Measurements from ENCODE around the gene LHPP.

LHPP gene

DNA sequence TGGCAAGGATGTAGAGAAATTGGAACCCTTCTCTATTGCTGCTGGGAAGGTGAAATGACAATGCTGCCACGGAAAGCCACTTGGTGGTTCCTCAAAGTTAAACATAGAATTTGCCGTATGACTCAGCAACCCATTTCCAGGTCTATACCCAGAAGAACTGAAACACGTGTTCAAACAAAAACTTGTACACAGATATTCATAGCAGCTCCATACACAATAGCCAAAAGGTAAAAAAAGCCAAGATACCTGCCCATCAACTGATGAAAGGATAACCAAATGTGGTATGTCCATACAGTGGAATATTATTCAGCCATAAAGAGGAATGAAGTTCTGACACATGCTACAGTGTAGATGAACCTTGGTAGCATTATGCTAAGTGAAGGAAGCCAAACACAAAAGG lies 39.1 kb downstream of the LHPP start:
- no peak for ATAC-seq

DNA sequence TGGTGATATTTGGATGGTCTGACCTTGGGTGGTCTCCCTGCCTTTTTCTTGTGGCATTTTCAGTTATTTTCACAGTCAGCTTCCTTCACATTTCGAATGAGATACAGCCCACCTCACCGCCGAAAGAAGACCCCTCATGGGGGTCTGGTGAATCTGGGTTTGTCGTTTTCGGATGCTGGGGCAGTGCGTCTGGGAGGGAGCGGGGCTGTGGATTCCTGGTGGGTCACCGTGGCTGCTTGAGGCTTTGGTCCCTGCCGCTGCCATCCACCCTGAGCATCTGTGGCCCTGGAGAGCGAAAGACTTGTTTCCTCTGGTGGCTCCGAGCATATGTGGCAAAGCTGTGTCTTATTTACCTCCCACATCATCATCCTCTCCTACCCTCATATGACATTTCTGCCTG lies 43.1 kb downstream of the LHPP start:
- no peak for ATAC-seq

DNA sequence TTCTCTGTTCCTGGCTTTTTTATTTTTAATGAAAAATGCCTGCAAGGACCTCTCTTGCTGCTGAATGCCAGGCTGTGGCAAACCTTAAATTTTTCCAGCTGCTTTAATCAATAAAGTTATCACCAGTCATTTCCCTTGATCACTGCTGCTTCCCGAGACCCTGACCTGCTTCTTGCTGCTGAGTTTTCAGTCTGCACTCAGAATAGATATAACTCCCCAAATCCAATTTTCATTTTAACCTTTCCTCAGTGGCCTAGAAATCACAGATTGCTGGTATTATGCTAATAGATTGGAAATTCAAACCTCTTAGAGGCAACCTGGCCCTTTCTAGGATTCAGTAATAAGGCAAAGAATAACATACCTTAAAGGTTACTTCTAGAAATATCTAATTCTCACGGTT lies 43.7 kb downstream of the LHPP start:
- ATAC-seq = no peak

DNA sequence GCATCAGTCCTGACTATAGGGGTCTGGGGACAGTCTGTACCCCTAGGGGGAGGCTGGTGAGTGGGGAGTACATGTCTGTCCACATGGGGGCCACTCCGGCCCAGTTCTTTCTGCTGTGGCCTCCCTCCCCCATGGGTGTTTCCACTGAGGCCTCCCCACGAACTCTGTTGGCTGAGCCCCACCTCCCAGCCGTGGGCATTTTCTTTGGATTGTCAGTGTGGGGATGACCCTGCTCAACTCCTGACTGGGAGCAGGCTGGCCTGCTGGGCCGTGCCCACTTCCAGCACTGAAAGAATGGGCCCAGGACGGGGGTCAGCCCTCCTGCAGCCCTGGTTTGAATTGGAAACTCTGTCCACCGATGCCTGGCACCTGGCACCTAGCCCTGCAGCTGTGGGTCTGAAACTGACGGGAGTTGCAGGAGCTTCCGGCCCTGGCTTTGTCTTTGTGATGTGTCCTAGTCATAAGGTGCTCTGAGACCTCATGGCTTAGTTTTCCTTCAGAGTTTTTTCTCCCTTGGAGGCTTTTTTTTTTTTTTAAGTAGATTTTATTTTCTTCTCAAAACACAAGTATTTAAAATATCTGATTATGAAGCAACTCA lies 46.5 kb downstream of the LHPP start:
- no peak for ATAC-seq

DNA sequence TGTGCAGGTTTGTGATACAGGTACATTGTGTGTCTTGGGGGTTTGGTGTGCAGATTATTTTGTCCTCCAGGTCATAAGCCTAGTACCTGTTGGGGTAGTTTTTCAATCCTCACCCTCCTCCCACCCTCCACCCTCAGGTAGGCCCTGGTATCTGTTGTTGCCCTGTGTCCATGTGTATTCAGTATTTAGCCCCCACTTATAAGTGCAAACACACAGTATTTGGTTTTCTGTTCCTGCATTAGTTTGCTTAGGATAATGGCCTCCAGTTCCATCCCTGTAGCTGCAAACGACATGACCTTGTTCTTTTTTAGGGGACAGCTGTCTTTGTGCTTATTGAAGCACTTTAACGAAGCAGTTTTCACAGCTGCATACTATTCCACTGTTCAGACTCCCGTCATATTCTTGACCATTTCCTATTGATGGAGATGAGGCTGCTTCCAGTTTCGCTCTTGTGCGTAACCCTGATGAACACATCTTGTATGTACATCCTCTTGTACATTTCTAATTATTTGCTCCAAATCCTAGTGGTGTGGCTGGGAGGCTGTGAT lies 47.4 kb downstream of the LHPP start:
- no peak for ATAC-seq

DNA sequence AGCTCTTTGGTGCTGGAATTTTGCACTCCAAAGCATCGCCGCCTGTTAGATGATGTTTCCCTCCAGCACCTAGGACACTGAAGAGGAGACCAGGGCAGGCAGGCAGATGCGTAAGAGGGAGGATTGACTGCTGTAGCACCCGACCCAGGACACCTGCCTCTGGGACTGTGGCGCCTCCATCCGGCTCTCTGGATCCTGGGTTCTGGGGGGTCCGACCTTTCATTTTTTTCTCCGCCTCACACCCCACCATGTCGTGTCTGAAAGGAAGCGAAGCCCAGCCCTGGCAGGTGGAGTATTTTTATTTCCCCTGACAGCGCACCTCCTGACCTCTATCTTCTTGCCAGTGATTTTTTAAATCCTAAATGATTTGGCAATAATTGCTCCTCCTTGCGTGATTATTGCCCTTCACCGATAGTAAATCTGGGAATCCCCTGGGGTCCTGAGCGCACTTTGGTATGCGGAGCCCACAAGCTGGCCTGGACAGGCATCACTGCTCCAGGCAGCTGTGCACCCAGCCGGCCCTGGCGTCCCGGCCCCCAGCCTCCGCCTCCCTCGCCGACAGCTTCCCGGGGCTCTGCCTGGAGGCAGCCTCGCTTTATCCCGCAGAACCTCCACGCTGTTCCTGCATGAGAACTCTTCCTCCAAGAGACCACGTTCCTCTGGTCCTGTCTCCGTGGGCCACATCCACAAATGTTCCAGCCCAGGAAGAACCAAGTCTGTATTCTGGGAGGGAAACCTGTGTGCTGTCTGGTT lies 48.4 kb downstream of the LHPP start:
- no peak for ATAC-seq

DNA sequence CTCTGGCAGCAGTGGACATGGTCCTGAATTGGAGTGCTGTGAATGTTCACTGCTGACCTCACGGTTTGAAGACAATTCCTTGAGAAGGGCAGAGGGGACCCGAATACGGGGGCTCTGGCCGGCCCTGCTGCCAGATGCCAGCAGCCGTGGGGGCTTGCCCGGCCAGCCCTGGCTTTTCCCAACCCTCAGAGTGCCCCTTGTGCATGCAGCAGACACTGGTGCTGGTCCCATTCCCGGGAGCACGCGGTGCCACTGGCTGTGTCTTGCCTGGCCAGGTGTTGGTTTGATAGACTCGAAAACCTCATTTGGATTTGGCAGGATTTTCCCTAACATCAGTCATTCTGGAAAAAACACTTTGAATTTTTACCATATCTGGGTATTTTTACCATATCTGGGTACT lies 49.1 kb downstream of the LHPP start:
- ATAC-seq = no peak

DNA sequence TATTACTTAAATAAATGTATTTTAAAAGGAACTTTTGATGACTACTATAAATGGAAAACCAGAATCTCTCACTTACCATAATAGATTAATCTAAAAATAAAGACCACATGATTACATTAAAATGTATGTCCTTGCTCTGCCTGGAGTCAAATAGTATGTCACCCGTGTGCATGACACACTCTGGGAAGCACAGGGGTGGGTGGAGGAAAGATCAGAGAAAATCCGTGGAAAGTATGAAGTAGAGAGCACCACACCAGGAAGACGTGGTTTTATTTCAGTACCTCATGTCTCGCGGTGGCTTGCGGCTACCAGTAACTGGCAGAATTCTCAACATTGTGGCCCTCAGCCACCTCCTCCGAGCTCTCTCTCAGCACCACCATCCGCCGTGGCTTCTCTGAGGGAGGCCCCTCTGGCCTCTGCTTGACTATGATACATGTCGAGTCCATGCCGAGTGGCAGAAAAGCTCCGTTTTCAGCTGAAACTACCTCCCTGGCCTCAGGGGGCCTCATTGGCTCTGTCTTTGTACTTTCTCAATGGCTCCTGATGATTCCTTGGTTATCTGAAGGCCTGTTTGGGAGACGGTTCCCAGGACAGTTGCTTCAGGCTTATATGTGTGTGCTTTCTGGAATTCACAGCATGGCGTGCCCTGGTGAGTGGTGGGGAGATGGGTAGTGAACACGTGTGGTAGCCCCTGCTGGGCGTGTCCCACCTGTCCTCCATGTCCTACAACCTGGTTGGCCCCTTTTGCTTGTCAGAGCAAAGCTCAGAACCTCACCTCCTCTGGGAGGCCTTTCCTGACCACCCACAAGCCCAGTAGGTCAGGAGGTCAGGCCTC lies 49.8 kb downstream of the LHPP start:
- no peak for ATAC-seq

DNA sequence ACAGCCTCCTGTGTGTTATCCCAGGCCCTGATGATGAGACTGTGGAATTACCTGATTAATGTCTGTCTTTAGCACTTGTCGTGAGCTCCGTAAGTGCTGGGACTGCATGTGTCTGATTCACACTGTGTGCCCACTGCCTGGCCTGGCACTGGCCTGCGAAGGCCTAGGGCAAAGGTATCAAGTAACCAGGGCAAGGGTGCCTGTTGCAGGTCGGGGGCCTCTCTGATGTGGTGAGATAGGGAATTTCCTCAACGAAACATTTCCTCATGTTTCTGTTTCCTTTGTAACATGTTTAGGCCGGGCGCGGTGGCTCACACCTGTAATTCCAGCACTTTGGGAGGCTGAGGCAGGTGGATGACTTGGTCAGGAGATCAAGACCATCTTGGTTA lies 50.4 kb downstream of the LHPP start:
- no peak for ATAC-seq

DNA sequence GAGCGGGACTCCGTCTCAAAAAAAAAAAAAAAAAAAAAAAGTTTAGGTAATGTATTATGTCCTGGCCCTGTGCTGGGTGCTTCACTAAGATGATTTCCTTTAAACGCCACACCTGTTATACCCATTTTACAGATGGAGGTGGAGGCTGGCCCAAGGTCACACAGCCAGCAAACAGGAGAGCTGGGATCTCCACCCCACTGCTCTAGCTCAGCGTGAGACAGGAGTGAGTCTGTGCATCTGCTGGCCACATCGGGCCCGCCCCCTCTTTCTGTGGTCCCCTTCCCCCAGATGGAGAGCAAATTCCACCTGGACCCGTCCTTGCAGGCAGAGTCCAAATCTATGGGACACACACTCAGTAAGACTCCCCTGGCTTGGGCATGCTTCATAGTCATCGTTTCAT lies 51.0 kb downstream of the LHPP start:
- ATAC-seq = no peak

DNA sequence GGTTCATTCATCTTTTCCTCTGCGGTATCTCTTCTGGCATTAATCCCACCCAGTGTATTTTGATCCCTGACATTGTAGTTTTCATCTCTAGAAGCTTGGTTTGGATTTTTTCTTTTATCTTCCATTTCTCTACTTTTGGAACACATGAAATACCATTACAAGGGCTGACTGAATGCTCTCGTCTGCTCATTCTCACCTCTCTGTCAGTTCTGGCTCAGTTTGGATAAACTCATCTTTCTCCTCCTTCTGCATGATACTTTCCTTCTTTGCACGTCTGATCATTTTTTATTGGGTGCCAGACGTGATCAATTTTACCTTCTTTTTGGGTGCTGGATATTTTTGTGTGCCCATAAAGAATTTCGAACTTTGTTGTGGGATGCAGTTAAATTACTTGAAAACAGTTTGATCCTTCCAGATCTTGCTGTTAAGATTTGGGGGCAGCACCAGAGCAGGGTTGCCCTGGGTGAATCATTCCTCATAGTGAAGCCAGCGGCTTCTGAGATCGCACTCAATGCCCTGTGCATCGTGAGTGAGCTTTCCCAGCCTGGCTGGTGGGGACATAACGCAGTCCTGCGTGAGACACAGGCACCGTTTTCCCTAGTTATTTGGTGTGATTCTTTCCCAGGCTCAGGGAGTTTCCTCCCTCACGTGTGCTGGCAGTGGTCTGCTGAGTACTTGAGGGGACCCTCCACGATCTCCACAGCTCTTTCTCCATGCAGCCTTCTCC lies 53.8 kb downstream of the LHPP start:
- no peak for ATAC-seq

DNA sequence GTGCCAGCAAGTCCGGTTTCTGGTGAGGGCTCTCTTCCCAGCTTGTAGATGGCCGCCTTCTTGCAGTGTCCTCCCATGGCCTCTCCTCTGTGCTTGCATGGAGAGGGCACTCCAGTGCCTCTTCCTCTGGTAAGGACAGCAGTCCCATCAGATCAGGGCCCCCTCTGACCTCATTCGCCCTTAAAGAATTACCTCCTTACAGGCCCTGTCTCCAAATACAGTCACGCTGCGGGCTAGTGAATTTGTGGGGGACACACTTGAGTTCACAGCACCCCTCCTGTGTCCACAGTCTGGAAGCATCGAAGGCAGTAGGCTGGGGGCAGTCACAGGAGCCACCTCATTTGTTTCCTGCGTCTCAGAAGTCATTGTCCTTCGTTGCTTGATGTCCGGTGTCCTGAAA lies 54.6 kb downstream of the LHPP start:
- ATAC-seq = no peak

DNA sequence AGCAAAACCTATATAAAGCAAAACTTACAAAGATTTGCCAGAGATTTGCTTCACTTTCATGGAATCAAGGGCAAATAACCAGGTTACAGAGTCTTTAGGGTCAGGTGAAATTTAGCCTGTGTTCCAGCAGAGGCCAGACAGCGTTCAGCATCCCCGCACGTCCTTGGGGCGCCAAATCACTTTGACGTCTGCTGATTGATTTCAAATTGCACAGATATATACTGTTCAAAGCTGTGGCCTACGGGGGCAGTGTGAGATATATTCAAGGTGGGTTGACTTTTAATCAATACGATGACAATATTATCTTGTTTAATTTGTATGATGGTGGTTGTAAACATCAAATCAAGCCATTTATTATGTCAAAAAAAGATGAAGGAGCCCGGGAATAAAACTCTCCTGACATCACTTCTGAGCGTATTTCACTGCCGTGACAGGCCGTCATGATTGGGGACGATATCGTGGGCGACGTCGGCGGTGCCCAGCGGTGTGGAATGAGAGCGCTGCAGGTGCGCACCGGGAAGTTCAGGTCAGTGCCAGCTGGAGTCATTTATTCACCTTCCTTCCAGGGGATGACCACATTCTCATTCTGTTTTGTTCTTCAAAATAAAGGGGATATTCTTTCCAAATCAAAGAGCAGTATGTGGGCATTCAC lies 55.2 kb downstream of the LHPP start:
- no peak for ATAC-seq

DNA sequence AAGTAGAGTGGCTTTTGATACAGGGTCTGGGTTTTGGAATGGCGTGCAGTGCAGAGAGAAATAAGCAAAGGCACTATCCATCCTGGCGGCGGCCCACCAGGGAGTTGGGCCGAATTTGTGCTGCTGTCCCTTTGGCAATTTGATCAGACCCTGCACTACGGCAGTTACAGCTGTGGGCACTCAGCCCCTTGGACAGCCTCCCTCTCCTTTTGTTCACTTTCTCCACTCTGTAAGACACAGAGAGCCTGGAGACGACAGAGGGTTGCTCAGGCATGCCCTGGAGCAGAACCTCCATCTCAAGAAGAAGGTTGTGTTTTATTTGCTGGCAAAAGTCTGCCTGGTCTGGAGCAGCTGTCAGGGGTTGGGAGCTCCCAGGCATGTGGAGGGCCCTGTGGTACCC lies 55.8 kb downstream of the LHPP start:
- no peak for ATAC-seq

DNA sequence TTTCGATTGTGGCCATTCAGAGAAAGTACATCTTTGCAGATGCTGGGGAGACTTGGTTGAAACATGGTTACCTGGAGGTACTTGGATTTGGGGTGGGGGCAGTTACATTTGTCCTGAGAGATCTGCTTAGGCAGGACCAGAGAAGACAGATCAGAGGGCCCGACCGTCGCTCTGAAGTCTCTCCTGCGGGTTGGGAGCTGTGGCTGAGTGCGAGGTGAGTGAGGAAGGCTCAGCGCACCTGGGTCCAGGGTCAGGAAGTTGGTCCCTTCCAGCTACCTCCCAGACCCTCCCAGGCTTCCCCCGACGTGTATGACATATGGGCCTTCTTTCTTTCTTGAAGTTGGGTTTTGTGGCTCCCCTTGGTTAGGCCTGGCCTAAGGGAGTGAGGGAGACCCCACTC lies 56.3 kb downstream of the LHPP start:
- ATAC-seq = no peak

DNA sequence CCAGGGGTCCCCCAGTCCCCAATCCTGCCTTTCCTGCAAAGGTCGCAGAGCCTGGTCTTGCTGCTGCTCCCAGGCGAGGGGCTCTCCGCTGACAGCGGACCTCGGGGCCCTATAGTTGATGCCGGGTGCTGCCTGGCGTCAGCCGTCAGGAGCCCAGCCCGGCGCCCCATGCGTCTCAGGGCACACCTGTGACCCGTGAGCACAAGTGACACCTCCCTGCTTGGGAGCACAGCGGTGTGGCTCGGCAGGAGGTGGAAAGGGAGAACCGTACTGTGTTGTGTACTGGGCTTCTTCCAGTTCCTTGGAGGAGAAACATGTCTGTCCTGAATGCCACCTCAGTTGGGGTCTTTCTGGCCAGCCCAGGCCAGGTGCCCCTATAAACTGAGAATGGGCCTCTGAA lies 56.7 kb downstream of the LHPP start:
- ATAC-seq = no peak

DNA sequence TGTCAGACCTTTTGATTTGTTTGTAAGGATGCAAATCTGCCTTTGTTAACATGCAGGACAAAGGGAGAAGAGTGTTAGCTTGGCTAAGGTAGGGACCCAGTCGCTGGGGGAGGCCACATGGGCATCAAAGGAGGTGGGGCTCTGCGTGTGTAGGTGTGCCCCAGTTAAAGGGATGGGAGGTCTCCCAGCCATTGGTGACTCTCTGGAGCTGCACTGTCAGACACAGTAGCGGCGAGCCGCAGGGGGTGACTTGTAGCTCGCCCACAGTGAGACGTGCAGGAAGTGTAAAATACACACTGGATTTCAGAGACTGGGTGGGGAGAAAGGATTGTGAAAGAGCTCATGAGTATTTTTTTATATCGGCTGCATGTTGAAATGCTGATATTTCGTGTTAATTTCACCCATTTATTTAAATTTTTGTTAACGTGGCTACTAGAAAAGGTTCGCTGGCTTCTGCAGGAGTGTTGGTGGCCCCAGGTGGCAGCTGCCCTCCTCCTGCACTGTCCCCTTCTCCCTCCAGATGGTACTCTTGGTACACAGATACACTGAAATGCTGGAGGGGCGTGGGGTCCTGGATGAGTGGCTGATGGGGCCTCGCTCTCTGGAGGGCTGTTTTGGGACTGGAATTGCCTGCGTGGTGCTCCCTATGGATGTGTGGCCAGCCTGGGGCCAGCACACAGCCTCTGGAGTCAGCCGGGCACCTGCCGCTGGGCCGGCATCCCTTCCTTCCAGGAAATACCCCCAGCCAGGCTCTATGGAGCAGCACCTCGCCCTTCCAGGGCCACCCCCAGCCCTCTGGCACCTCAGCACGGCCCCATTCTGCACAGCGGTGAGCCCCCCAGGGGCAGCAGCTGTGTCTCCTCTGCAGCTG lies 59.2 kb downstream of the LHPP start:
- ATAC-seq = no peak

DNA sequence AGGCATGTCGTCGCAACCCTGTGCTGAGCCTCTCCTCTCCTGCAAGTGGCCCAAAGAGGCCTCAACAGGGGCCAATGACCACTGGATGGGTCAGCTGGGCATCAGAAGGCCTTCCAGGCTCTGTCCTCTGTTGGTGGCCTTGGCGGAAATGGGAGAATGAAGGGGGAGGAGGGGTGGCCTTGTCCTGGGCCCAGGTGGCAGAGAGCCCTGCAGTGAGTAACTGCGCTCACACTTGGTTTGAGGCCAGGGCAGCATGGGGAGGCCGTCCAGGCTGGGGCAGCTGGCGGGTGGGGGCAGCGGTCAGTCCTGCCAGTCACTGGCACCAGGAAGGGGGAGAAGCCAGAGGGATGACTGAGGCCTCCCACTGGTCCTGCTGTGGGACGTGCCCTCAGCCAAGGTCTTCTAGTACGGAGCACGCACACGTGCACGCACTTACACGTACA lies 59.8 kb downstream of the LHPP start:
- no peak for ATAC-seq

DNA sequence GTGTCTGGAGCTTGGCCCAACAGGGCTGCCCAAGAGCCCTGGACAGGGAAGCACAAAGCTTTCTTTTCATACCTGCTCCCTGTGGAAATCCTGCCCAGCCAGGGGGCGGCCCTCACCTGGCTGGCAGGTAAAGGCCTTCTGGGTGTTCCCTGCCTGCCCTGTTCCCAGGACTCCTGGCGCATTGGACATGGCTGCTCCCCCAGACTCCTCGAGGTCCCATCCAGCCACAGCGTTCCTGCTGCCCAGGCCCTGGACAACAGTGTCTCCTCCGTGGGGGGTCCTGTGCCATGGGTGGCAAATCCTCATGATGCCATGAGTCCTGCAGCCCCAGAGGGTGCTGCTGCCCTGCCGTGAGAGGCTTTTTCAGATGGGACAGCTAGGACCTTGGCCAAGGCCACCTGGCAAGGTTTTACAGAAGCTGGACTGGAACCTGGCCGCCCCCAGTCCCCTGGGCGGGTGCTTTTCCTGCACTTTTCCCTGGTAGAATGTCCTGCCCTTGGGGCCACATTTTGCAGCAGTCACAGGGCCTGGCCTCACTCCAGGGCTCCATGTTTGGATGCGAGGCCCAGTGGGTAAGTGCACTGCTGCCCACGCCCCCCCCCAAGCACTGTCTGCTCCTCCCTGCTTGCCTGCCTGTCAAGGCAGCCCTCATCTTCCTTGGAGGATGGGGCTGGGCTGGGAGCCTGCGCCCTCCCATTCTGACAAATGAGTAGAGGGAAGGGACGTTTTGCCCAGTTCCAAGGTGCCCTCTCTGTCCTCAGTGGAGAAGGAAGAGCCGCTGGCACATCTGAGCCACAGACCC lies 60.7 kb downstream of the LHPP start:
- ATAC-seq = no peak

Data from activated CD4-positive, CD25-positive, alpha-beta regulatory T cell treated with anti-CD3 and anti-CD28 coated beads, Interleukin-2, amount 50 U/mL, for 24 hours (primary cell).